Measurements from ENCODE around the gene CENATAC.
"Not testable (repeated sequence)": the region's sequence is repeated elsewhere in the genome, so short reads cannot be mapped to it uniquely, and the experiment has no call there.

GRCh38 chr11:118991486-118992038 lies 6.4 kb upstream of the CENATAC start:
- TF ChIP-seq CTCF (IDR thresholded peaks at IDR 0.05; ENCODE audit: borderline replicate concordance, extremely low read depth, low read length, poor library complexity, severe bottlenecking); EZH2 (IDR thresholded peaks at IDR 0.05; ENCODE audit: borderline replicate concordance, low read depth, low read length, severe bottlenecking): not testable (repeated sequence)
